Activated T-cell treated with anti-CD3 and anti-CD28 coated beads, Interleukin-2, amount 50 U/mL, for 24 hours (primary cell): ENCODE measurements around the gene ANKH.

Experiments used
- DNase-seq: peaks from one replicate; pipeline ENCODE4 v3.0.0-alpha.2; 2020
- H3K27ac Mint-ChIP-seq: 2 replicates; pipeline ENCODE4 v1.8.0; 2020; ENCODE audit warnings: mild to moderate bottlenecking, mixed read lengths
- H3K27me3 Mint-ChIP-seq: 2 replicates; pipeline ENCODE4 v1.8.0; 2020; ENCODE audit warnings: mixed read lengths
- H3K36me3 Mint-ChIP-seq: 2 replicates; pipeline ENCODE4 v1.8.0; 2020; ENCODE audit warnings: low read depth, mixed read lengths
- H3K4me1 Mint-ChIP-seq: 2 replicates; pipeline ENCODE4 v1.8.0; 2020; ENCODE audit warnings: low read depth, mixed read lengths
- H3K4me3 Mint-ChIP-seq: 2 replicates; pipeline ENCODE4 v1.8.0; 2020; ENCODE audit warnings: mild to moderate bottlenecking, moderate library complexity, mixed read lengths
- H3K9me3 Mint-ChIP-seq: 2 replicates; pipeline ENCODE4 v1.8.0; 2020; ENCODE audit warnings: mixed read lengths

ANKH gene

DNA sequence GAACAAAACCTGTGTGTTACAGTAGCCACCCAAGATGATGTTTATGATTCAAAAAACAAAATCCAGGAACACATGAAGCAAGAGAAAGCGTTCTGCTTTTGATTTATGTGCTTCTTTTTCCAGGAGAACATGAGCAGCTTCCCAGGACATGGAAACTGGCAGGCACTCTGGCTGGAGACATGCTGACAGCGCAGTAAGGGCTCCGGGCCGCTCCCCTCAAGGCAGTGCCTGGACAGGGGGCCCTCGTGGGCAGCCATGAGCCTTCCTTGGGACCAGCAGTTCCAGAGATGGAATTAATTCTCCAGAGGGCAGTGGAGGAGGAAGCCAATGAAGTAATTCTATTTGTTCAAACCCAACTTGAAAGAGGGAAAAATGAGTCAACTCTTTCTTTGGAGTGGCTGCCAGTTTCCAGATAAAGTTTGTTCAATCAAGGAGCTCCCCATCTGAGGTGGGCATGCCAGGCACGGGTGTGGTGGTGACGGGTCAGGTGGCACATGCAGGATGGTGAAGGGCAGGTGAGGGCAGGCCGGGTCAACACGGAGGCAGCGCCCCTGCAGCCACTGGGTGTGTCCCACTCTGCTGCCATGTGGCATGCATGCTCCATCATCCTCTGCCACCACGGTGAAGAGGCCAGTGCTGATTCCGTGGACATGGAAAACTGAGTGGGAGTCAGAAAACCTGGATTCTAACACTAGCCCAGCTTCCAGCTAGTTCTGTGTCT lies 123.2 kb downstream of the ANKH start:
- Mint-ChIP-seq H3K36me3 (peaks cover 89% of the 10 kb centered on the region), H3K27ac (no peak overlapping the region), H3K4me3 (no peak overlapping the region), H3K4me1 (peaks cover 30% of the 10 kb centered on the region), H3K9me3 (no peaks in the 10 kb centered on the region), H3K27me3 (no peaks in the 10 kb centered on the region)
- no peak for DNase-seq

GRCh38 chr5:14745753-14746152 lies 125.8 kb downstream of the ANKH start:
- H3K9me3 Mint-ChIP-seq = no peaks in the 10 kb centered on the region
- no peak overlapping the region for H3K4me3 Mint-ChIP-seq
- peaks cover 45% of the 10 kb centered on the region for H3K4me1 Mint-ChIP-seq
- no peaks in the 10 kb centered on the region for H3K27me3 Mint-ChIP-seq
- no peak for DNase-seq
- peaks cover 94% of the 10 kb centered on the region for H3K36me3 Mint-ChIP-seq
- H3K27ac Mint-ChIP-seq = peak overlapping the region; percentile 16

DNA sequence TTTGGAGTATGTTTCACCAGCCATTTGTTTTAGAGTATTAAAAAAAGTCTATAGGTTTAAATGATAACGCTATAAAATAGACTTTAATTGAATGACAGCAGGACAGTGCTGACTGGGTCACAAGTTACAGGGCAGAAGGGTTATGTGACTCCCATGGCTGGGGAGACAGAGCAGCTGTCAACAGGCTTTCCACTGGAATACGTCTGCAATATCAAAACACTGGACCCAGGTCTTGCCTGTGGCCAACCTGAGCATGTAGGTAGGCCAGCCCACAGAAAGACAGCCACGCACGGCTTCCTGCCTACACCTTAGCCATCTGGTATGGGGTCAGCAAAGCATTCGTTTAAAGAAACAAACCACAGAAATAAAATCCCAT lies 126.4 kb downstream of the ANKH start:
- Mint-ChIP-seq H3K4me1 (peaks cover 45% of the 10 kb centered on the region), H3K4me3 (no peak overlapping the region), H3K27ac (no peak overlapping the region), H3K9me3 (no peaks in the 10 kb centered on the region), H3K36me3 (peaks cover 94% of the 10 kb centered on the region), H3K27me3 (no peaks in the 10 kb centered on the region)
- no peak for DNase-seq

GRCh38 chr5:14744296-14745187 lies 127.0 kb downstream of the ANKH start:
- Mint-ChIP-seq H3K27ac (peak overlapping the region; percentile 69), H3K27me3 (no peaks in the 10 kb centered on the region), H3K4me3 (no peak overlapping the region), H3K4me1 (peaks cover 40% of the 10 kb centered on the region), H3K9me3 (no peaks in the 10 kb centered on the region), H3K36me3 (peaks cover 94% of the 10 kb centered on the region)
- no peak for DNase-seq

DNA sequence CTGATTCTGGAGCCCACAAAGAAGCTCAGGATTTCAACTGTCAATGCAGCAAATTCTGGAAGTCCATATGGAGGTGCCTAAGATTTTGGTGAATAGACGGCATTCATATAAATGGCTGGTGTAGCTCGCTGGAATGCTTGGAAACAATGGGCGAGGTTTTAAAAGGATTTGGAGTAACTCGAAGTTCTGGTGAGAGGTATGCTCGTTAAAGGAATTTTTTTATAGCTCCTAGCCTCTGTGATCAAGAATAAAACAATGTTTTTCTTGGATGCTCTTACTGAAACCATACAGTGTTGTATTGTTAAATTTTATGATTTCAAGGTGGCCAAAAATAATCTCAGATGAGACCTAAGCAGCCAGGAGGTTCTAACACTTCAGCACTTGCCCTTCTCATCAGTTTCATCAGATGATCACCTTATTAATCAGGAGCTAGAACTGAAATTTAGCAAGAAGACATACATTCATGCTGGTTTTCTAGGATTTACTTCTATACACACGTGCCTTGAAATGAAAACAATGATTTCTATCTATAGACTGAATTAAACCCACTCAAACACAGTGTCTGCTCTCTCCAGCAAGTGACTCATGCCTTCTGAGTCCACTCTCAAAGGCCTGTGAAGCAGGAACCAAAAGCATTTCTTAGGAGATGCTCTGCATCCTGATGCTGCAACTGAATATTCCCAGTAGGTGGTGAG lies 127.8 kb downstream of the ANKH start:
- no peaks in the 10 kb centered on the region for H3K9me3 Mint-ChIP-seq
- H3K27ac Mint-ChIP-seq = peak overlapping the region; percentile 69
- no peak for DNase-seq
- peaks cover 35% of the 10 kb centered on the region for H3K4me1 Mint-ChIP-seq
- H3K36me3 Mint-ChIP-seq = peaks cover 94% of the 10 kb centered on the region
- H3K4me3 Mint-ChIP-seq = no peak overlapping the region
- H3K27me3 Mint-ChIP-seq = no peaks in the 10 kb centered on the region

- Mint-ChIP-seq H3K9me3 (no peaks in the 10 kb centered on the region), H3K4me3 (no peak overlapping the region), H3K36me3 (peaks cover 93% of the 10 kb centered on the region)
These were observed 129.1 kb downstream of the ANKH start for GRCh38 chr5:14742498-14742897.

GRCh38 chr5:14741801-14742440 lies 129.7 kb downstream of the ANKH start:
- H3K27me3 Mint-ChIP-seq = no peaks in the 10 kb centered on the region
- no peak overlapping the region for H3K4me3 Mint-ChIP-seq
- peaks cover 92% of the 10 kb centered on the region for H3K36me3 Mint-ChIP-seq
- H3K4me1 Mint-ChIP-seq = peaks cover 34% of the 10 kb centered on the region
- peak overlapping the region; percentile 70 for H3K27ac Mint-ChIP-seq
- DNase-seq = no peak
- no peaks in the 10 kb centered on the region for H3K9me3 Mint-ChIP-seq

More at GRCh38 chr5:14742498-14742897, 129.1 kb downstream of the ANKH start:
- Mint-ChIP-seq H3K27me3 (no peaks in the 10 kb centered on the region), H3K27ac (peak overlapping the region; percentile 27), H3K4me1 (peaks cover 34% of the 10 kb centered on the region)
- DNase-seq = no peak

GRCh38 chr5:14741131-14741530 lies 130.4 kb downstream of the ANKH start:
- H3K4me3 Mint-ChIP-seq = no peak overlapping the region
- H3K27ac Mint-ChIP-seq = no peak overlapping the region
- DNase-seq = no peak
- H3K9me3 Mint-ChIP-seq = no peaks in the 10 kb centered on the region
- peaks cover 31% of the 10 kb centered on the region for H3K4me1 Mint-ChIP-seq
- no peaks in the 10 kb centered on the region for H3K27me3 Mint-ChIP-seq
- H3K36me3 Mint-ChIP-seq = peaks cover 90% of the 10 kb centered on the region

DNA sequence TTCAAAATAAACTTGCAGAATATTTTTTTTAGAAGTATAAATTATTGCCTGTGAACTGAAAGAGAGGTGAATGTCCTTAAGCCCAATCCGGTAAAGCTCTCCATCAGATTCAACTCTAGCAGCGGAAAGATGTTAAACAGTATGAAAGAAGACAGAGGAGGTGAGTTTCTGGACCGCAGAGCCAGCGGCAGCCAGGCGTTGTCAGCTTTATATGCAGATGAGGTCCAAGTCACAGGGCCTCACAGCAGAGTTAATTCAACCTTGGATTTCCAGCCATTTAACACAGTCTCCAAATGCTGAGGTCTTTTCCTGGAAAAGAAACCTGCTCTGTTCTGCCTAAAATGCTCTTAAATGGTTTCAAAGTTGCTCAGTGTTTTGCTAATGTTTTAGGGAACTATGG lies 131.6 kb downstream of the ANKH start:
- Mint-ChIP-seq H3K4me3 (no peak overlapping the region), H3K27me3 (no peaks in the 10 kb centered on the region), H3K27ac (no peak overlapping the region), H3K4me1 (peaks cover 25% of the 10 kb centered on the region), H3K36me3 (peaks cover 90% of the 10 kb centered on the region), H3K9me3 (no peaks in the 10 kb centered on the region)
- no peak for DNase-seq

DNA sequence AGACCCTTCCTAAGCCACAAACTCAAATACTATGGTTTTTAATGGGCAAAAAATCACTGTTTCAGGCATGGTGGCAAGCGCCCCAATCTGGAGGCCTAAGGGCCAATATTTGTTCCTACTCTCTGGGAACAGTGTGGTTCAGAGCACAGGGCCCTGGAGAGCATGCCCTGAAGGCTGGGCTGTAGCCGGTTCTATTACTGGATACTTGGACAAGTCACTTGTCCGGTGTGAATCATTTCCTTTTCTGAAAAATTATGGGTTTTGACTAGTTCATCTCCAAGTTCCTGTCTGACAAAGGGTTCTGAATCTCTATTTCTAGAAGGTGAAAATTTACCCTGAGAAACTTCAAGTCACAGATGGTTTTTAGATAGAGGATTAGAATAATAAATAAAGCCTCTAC lies 132.0 kb downstream of the ANKH start:
- Mint-ChIP-seq H3K9me3 (no peaks in the 10 kb centered on the region), H3K27me3 (no peaks in the 10 kb centered on the region), H3K4me3 (no peak overlapping the region), H3K36me3 (peaks cover 92% of the 10 kb centered on the region), H3K27ac (no peak overlapping the region), H3K4me1 (peaks cover 25% of the 10 kb centered on the region)
- no peak for DNase-seq

DNA sequence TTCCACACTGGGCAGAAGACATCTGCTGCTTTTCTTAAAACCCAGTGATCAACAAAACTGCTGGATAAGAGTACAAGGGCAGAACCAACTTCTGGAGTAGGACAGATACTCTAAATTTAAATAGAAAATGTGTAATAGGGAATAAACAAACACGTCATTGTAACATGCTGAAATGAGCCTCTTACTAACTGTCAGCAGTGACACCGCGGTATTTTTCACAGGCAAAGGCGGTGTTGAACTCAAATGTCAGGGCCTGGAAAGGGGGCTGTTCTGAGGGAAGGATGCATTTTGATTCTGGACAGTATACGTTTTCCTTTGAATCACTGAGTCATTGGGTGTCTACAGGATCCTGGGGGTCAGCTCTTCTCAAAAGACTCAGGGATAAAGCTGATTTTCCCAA lies 133.5 kb downstream of the ANKH start:
- Mint-ChIP-seq H3K36me3 (peaks cover 93% of the 10 kb centered on the region), H3K4me3 (no peak overlapping the region), H3K27me3 (no peaks in the 10 kb centered on the region), H3K4me1 (peaks cover 18% of the 10 kb centered on the region), H3K27ac (no peak overlapping the region), H3K9me3 (no peaks in the 10 kb centered on the region)
- no peak for DNase-seq

GRCh38 chr5:14737291-14737690 lies 134.3 kb downstream of the ANKH start:
- Mint-ChIP-seq H3K4me1 (peaks cover 10% of the 10 kb centered on the region), H3K36me3 (peaks cover 90% of the 10 kb centered on the region), H3K4me3 (no peak overlapping the region), H3K9me3 (no peaks in the 10 kb centered on the region), H3K27ac (peak overlapping the region; percentile 14), H3K27me3 (no peaks in the 10 kb centered on the region)
- no peak for DNase-seq

DNA sequence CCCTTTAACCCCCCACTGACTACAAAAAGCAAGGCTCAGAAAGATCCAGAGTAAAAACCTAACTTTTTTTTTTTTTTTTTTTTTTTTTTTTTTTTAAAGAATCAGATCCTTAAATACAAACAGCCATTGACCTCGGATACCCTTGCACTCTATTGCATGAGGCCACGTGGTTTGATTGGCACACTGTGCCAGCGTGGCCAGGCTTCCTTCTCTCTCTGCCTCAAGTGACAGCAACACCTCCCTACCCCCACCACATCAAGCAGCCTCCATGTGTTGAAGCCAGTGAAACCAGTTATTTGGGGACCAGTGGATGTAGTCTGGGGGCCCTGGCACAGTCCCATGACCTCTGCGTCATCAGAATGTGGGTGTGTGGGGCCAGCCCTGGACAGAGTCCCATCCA lies 135.6 kb downstream of the ANKH start:
- no peak for DNase-seq
- H3K27me3 Mint-ChIP-seq = no peaks in the 10 kb centered on the region
- peaks cover 85% of the 10 kb centered on the region for H3K36me3 Mint-ChIP-seq
- peaks cover 2% of the 10 kb centered on the region for H3K4me1 Mint-ChIP-seq
- H3K27ac Mint-ChIP-seq = peak overlapping the region; percentile 39
- no peaks in the 10 kb centered on the region for H3K9me3 Mint-ChIP-seq
- no peak overlapping the region for H3K4me3 Mint-ChIP-seq

GRCh38 chr5:14734396-14734795 lies 137.2 kb downstream of the ANKH start:
- H3K27ac Mint-ChIP-seq = peak overlapping the region; percentile 12
- H3K9me3 Mint-ChIP-seq = no peaks in the 10 kb centered on the region
- H3K27me3 Mint-ChIP-seq = no peaks in the 10 kb centered on the region
- H3K4me3 Mint-ChIP-seq = no peak overlapping the region
- peaks cover 2% of the 10 kb centered on the region for H3K4me1 Mint-ChIP-seq
- peaks cover 83% of the 10 kb centered on the region for H3K36me3 Mint-ChIP-seq
- no peak for DNase-seq
